ENCODE results near the gene WDR46. TPM values are rescaled to one million over a fixed set of nuclear protein-coding genes. Genes with fewer than 3 reads are reported as not detected.

The WDR46 gene
- total RNA-seq, 1 donor from 2014 or later = 37.0 TPM

GRCh38 chr6:33236852-33237251 lies 52.2 kb downstream of the WDR46 start:
- no peaks in the 10 kb centered on the region for H3K9me3 ChIP-seq
- ATAC-seq = no peak
- H3K36me3 ChIP-seq = no peaks in the 10 kb centered on the region
- TF ChIP-seq, protein P1, sequence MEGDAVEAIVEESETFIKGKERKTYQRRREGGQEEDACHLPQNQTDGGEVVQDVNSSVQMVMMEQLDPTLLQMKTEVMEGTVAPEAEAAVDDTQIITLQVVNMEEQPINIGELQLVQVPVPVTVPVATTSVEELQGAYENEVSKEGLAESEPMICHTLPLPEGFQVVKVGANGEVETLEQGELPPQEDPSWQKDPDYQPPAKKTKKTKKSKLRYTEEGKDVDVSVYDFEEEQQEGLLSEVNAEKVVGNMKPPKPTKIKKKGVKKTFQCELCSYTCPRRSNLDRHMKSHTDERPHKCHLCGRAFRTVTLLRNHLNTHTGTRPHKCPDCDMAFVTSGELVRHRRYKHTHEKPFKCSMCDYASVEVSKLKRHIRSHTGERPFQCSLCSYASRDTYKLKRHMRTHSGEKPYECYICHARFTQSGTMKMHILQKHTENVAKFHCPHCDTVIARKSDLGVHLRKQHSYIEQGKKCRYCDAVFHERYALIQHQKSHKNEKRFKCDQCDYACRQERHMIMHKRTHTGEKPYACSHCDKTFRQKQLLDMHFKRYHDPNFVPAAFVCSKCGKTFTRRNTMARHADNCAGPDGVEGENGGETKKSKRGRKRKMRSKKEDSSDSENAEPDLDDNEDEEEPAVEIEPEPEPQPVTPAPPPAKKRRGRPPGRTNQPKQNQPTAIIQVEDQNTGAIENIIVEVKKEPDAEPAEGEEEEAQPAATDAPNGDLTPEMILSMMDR (IDR thresholded peaks at IDR 0.05) = no peak
- no peak for DNase-seq
- no peak overlapping the region for H3K4me3 ChIP-seq
- intact Hi-C loops (cut with DNase I) = no loop called here
- peaks cover 23% of the 10 kb centered on the region for H3K27me3 ChIP-seq
- no peaks in the 10 kb centered on the region for H3K4me1 ChIP-seq
- no peak overlapping the region for H3K27ac ChIP-seq

GRCh38 chr6:33236328-33236727 lies 52.7 kb downstream of the WDR46 start:
- Histone ChIP-seq H3K9me3 (no peaks in the 10 kb centered on the region), H3K27ac (no peak overlapping the region), H3K36me3 (no peaks in the 10 kb centered on the region), H3K4me3 (no peak overlapping the region), H3K4me1 (no peaks in the 10 kb centered on the region), H3K27me3 (peaks cover 23% of the 10 kb centered on the region)
- TF ChIP-seq, protein P1 (IDR thresholded peaks at IDR 0.05) = no peak
- DNase-seq (no peak), ATAC-seq (no peak)
- intact Hi-C loops (cut with DNase I) = no loop called here

- no peaks in the 10 kb centered on the region for H3K4me1 ChIP-seq
- DNase-seq = no peak
- no peak overlapping the region for H3K27ac ChIP-seq
- no peaks in the 10 kb centered on the region for H3K36me3 ChIP-seq
- intact Hi-C loops (cut with DNase I) = no loop called here
- no peak overlapping the region for H3K4me3 ChIP-seq
- TF ChIP-seq, protein P1 (IDR thresholded peaks at IDR 0.05) = no peak
- peaks cover 23% of the 10 kb centered on the region for H3K27me3 ChIP-seq
- no peak for ATAC-seq
- H3K9me3 ChIP-seq = no peaks in the 10 kb centered on the region
Observed at GRCh38 chr6:33235221-33235634, 53.8 kb downstream of the WDR46 start.

Small RNA genes lying within 50 kb of the gene (microRNA-seq; reads per million reads assigned to microRNA genes)
- gene MIR6834 (ENCODE audit: borderline microRNAs expressed) (not detected), gene MIR6873 (ENCODE audit: borderline microRNAs expressed) (not detected)

Other genes starting within 250 kb of the WDR46 start
- gene HLA-DPA1, start 215.6 kb downstream of the WDR46 start, total RNA-seq = 491 TPM
- gene HLA-DPB1, start 213.2 kb downstream of the WDR46 start, total RNA-seq = 385 TPM
- 1.2 TPM for gene COL11A2, start 96.8 kb downstream of the WDR46 start, total RNA-seq
- 46.6 TPM for gene RXRB, start 88.6 kb downstream of the WDR46 start, total RNA-seq
- 89.1 TPM for gene SLC39A7, start 88.4 kb downstream of the WDR46 start, total RNA-seq
- gene HSD17B8, start 84.6 kb downstream of the WDR46 start, total RNA-seq = 14.7 TPM
- 42.0 TPM for gene RING1, start 80.7 kb downstream of the WDR46 start, total RNA-seq
- gene VPS52, start 17.4 kb downstream of the WDR46 start, total RNA-seq = 47.5 TPM
- gene RPS18, start 17.2 kb downstream of the WDR46 start, total RNA-seq = 1,687 TPM
- gene B3GALT4, start 12.1 kb downstream of the WDR46 start, total RNA-seq = 16.8 TPM
- 39.3 TPM for gene PFDN6, start 362 bp upstream of the WDR46 start, total RNA-seq
- gene RGL2, start 9.7 kb upstream of the WDR46 start, total RNA-seq = 114 TPM
- 191 TPM for gene TAPBP, start 24.8 kb upstream of the WDR46 start, total RNA-seq
- 26.2 TPM for gene ZBTB22, start 28.5 kb upstream of the WDR46 start, total RNA-seq
- 35.0 TPM for gene DAXX, start 33.7 kb upstream of the WDR46 start, total RNA-seq
- 2.3 TPM for gene KIFC1, start 102.6 kb upstream of the WDR46 start, total RNA-seq
- gene PHF1, start 121.8 kb upstream of the WDR46 start, total RNA-seq = 74.3 TPM
- 144 TPM for gene CUTA, start 128.9 kb upstream of the WDR46 start, total RNA-seq
- 23.0 TPM for gene SYNGAP1, start 130.8 kb upstream of the WDR46 start, total RNA-seq
- gene ZBTB9, start 165.3 kb upstream of the WDR46 start, total RNA-seq = 5.8 TPM

Data from upper lobe of right lung (tissue), 1 donor.